GM12874 (cell line): ENCODE results near the gene KRTCAP2.

ENCODE experiments used
- TF ChIP-seq, protein P1 (sequence below): IDR thresholded peaks from 2 replicates; pipeline ENCODE4 v1.5.1; 2011; ENCODE audit warnings: low read depth, mild to moderate bottlenecking, control low read depth, low read length, moderate library complexity; ENCODE audit not compliant: insufficient read depth

KRTCAP2 gene

DNA sequence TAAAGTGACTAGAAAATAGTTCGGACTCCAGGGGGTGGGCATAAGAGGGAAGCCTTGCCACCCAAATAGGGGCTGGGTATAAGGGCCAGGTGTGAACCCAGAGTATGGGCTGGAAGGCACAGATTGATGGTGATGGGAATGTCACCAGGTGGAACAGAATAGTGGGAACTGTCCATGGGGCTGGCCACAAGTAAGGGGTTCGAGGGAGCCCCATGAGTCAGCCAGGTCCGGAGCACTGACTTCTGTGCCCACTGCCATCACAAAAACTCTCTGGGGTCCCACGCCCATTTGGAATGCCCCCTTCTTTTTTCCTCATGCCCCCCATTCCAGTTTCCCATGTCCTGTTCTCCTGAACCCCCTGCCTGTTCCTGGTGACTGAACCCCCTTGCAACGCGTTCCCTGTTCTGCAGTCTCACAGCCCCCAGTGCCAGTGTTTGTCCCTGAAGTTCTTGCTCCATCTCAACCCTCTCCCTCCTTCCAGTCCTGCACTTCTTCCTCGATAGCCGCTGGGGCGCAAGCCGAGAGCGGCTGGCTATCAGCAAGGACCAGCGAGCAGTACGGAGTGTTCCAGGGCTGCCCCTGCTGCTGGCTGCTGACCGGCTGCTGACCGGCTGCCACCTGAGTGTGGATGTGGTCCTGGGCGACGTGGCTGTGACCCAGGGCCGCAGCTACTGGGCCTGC is 8.4 kb upstream of the KRTCAP2 start:
- TF ChIP-seq, protein P1, sequence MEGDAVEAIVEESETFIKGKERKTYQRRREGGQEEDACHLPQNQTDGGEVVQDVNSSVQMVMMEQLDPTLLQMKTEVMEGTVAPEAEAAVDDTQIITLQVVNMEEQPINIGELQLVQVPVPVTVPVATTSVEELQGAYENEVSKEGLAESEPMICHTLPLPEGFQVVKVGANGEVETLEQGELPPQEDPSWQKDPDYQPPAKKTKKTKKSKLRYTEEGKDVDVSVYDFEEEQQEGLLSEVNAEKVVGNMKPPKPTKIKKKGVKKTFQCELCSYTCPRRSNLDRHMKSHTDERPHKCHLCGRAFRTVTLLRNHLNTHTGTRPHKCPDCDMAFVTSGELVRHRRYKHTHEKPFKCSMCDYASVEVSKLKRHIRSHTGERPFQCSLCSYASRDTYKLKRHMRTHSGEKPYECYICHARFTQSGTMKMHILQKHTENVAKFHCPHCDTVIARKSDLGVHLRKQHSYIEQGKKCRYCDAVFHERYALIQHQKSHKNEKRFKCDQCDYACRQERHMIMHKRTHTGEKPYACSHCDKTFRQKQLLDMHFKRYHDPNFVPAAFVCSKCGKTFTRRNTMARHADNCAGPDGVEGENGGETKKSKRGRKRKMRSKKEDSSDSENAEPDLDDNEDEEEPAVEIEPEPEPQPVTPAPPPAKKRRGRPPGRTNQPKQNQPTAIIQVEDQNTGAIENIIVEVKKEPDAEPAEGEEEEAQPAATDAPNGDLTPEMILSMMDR: no peak

DNA sequence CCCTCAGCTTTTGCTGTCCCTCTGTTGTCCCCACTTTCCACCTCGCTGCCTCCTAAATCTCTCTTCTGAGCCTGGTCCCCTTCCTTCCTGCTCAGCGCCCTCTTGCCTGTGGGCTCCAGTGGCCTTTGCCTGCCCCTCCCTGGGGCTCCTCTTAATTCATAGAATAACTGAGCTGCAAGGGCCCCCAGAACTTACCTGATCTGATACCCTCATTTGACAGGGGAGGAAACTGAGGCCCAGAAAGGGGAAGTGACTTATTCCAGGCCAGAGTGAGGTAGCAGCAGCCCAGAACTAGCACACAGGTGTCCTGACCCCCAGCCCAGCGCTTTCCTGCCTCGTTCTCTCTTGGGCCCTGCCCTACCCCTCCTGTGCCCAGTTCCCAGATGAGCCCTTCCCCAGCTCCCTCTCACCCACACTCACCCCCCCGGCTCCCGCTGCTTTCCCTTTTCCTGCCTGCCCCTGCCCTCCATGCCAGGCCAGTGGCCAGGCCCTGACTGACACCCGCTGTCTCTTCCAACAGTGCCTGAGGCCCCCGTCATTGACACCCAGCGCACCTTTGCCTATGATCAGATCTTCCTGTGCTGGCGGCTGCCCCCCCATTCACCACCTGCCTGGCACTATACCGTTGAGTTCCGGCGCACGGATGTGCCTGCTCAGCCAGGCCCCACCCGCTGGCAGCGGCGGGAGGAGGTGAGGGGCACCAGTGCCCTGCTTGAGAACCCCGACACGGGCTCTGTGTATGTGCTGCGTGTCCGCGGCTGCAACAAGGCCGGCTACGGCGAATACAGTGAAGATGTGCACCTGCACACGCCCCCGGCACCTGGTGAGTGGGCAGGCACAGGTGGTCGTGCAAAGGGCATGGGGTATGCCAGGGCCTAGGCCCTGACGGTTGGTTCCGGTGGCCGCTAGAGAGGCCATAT is 6.3 kb upstream of the KRTCAP2 start:
- TF ChIP-seq, protein P1: no peak

DNA sequence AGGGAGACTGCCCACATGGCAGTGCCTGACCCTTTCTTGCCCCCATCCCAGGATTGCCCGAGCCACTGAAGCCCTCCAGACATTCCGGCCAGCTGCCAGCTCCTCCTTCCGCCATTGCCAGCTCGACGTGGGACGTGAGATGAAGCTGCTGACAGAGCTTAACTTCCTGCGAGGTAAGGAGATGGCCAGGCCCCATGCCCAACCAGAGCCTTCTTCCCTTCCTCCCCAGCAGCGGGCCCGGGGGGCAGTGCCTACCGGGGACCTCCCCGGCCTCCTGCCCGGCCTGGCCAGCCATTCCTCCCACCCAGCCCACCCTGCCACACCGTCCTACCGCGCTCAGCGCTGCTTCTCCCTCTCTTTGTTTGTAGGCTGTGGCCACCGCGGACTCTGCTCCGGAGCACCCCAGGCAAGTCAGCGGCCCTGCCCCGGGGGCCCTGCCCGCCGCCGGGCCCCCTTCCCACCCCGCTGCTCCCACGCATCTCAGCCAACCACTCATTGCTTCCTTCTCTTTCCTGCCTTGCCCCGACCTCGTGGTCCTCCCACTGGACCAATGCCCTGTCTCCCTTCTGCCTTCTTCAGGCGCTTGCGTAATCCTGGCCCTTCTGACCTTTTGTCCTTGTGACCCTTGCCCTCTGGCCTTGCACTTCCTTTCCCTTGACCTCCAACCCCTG is 5.5 kb upstream of the KRTCAP2 start:
- TF ChIP-seq, protein P1: no peak

DNA sequence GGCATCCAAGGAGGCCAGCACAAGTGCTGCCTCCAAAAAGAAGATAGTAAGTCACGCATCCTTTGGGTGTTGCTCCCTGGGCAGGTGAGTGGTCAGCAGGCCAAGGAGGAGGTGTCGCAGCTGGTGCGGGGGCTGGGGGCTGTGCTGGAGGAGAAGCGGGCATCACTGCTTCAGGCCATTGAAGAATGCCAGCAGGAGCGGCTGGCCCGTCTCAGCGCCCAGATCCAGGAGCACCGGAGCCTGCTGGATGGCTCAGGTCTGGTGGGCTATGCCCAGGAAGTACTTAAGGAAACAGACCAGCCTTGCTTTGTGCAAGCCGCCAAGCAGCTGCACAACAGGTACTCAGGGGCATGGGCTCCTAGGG is 4.8 kb upstream of the KRTCAP2 start:
- TF ChIP-seq, protein P1: no peak

DNA sequence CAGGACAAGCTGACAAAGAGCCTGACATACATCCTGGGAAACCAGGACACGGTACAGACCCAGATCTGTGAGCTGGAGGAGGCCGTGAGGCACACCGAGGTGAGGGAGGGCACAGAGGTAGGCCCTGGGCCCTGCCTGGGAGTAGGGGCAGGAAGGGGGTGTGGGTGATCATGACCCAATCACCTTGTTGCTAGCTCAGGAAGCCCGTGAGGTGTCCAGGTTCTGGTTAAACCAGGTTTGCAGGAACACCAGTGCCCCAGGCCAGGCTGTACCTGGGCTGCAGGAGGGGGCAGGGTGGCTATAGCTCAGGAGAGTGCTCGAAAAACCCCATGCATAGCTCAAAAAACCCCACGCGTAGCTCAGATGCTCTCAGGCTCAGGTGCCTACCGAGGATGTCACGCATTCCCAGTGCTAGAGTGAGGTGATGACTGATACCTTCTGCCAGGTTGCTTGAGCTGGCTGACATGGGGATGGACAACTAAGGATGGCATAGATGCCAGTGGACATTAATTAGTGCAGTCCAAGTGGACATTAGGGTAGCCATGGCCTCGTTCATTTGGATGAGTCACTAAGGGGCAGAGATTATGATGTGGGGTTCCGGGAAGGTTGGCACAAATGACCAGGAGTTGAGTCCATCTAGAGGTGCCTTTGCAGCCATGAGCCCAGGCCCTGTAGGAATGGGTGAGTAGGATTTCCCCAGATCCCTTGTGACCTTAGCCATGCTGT is 4.3 kb upstream of the KRTCAP2 start:
- TF ChIP-seq, protein P1: no peak

DNA sequence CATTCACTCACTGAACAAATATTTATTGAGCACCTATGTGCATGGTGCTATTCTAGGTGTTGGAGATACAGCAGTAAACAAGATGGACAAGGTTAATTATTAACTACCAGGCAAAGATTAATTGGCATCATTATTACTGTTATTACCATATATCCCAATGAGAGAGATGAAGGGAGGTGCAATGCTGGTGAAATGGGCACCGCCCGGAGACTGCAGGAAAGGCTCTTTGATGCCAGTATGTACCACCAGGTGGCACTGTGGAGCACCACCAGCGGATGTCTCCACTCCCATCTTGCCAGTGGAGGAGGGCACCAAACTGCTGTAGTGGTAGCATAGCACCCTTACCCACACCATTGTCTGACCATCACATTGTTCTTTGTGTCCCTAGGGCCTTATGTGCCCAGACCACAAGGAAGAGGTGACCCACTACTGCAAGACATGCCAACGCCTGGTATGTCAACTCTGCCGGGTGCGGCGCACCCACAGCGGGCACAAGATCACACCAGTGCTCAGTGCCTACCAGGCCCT is 3.5 kb upstream of the KRTCAP2 start:
- TF ChIP-seq, protein P1: peak; percentile 92
